Activated T-helper 9 cell treated with anti-CD3 and anti-CD28 coated beads, Interleukin-2, amount 50 U/mL, for 16 hours (primary cell): ENCODE data around the gene IFNA2.
"Not testable (repeated sequence)": the region's sequence is repeated elsewhere in the genome, so short reads cannot be mapped to it uniquely, and the experiment has no call there.

Source experiments
- DNase-seq: peaks from one replicate; pipeline ENCODE4 v3.0.0-alpha.2; 2020; ENCODE audit warnings: low read depth

Gene IFNA2

DNA sequence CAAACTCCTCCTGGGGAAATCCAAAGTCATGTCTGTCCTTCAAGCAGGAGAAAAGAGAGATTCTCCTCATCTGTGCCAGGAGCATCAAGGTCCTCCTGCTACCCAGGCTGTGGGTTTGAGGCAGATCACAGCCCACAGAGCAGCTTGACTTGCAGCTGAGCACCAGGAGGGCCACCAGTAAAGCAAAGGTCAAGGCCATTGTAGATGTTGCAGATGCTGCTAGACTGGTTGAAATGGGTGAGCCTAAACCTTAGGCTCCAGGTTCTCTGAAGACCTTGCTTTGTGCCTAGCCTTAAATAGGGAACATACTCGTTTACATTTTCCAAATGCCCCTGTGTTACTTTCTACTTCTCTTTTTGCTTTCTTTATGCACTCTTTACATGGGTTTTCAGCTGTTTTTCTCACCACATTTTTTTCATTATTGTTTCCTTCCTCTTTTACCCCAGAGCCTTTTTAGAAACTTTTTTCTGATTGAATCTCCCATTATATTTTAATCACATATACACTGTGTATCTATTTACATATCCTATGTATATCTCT, at the start of gene IFNA2:
TSS of gene IFNA2 (minus strand) at position 268 of the 540 bp plus-strand sequence. CDS start at position 199, 69 bp downstream.
- no peak for DNase-seq

DNA sequence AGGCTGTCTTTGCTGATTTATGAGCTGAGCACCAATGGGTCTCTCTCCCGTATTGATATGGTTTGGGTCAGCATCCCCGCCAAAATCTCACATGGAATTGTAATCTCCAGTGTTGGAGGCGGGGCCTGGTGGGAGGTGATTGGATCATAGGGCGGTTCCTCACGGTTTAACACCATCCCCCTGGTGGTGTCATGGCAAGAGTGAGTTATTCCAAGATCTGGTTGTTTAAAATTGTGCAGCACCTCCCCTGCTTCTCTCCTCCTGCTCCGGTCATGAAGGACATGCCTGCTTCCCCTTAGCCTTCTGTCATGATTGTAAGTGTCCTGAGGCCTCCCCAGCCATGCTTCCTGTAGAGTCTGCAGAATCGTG, 49.8 kb upstream of the IFNA2 start:
- not testable (repeated sequence) for DNase-seq

- no peak for DNase-seq
These were observed 49.2 kb upstream of the IFNA2 start for GRCh38 chr9:21434202-21435014.

- DNase-seq, result no peak
These were observed 47.7 kb upstream of the IFNA2 start for GRCh38 chr9:21432672-21433425.

- DNase-seq, result no peak
These were observed 44.0 kb upstream of the IFNA2 start for GRCh38 chr9:21429191-21429590.

DNA sequence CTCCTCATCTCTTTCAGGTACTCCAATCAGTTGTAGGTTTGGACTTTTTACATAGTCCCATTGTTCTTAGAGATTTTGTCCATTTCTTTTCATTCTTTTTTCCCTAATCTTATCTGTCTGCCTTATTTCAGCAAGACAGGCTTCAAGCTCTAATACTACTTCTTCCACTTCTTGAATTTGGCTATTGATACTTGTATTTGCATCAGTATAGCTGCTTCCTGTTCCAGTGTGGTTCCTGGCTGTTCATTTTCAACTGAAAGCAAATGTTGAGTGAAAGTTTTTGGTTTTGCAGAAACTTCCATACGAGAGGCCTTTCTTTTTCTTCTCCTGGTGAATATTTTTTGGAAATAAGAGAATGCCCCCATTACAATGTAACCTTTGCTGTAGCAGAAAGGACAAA, 43.0 kb upstream of the IFNA2 start:
- DNase-seq, result no peak

DNA sequence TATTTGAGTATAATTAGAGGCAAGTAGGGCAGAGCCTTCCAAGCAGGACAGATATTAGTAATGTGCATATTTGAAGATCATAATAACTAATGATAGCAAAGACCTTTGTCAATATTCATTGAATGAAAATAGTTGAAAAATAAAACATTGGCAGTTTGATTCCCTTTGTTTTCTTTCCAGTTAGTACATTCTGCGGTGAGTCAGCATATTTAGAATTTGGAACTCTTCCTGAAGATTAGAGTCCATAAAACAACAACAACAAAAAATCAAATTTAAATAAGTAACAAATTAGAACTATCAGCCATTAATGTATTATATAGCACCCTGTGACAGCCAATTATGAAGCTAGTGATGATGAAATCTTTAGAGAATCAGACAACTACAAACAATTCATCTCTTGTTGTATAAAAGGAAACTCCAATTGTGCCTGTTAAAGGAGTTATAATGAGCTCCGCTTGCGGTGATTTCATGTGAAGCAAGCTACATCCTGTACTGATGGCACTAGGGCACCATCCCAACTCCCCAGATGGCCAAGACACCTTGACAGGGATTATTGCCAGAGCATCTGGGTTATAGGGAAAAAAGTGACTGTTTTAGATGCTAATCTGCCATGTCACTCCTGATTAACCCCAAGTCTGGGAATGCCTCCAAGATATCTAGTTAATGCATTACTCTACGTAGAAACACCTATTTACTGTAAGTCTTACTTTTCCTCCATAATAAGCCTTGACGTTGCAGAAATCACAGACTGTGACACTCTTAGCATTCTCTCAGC, 30.5 kb upstream of the IFNA2 start:
- no peak for DNase-seq

DNA sequence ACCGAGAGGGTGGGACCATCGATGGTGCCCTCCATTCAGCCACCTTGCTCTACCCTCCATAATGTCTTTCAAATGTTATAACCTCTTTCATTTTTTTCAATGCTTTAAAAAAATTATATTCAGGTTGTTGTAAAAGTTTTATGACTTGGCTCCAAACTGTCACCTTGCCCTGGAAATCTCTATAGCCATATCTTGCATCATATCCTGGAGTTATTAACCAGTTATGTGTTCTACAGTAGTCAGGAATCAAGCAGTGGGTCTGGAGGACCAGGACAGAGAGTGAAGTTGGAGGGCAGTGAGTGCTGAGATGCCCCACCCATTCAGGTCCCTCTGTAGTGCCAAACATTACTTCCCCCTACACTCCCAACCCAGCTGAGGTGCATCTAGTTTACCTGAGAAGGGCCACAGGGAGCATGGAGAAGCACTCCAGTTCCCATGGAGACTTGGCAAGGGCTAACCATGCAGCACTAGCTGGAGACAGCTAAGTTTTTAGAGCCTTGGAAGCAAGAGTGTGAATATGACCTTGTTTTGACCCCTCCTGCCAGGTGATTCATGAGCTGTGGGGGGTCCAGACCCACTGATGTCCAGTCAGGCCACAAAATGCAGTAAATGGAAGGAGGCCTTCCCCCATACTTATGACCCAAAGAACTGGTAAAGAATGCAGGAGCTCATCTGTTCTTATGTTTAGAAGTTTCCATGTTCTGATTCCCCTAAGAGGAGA, 29.2 kb upstream of the IFNA2 start:
- no peak for DNase-seq

GRCh38 chr9:21413624-21414023, 28.4 kb upstream of the IFNA2 start:
- no peak for DNase-seq

- DNase-seq, result no peak
These were observed 28.0 kb upstream of the IFNA2 start for GRCh38 chr9:21413151-21413550.

DNA sequence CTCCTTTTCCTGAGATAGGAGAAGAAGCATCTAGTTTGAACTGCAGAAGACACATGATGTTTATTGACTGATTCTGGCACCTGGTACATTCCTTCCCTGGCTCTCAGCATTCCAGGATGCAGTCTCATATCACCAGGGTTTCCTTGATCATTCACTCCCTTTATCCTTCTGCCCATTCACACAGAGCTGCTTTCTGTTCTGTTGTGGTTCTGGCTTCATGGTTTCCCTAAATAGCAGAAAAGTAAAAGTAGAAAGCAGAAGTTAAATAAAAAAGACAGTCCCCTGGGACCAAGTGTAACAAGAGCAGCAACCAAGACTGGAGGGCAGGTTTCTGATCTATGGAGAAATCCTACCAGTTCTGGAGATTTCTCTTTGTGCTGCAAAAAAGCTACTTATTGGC, 26.9 kb upstream of the IFNA2 start:
- no peak for DNase-seq

DNA sequence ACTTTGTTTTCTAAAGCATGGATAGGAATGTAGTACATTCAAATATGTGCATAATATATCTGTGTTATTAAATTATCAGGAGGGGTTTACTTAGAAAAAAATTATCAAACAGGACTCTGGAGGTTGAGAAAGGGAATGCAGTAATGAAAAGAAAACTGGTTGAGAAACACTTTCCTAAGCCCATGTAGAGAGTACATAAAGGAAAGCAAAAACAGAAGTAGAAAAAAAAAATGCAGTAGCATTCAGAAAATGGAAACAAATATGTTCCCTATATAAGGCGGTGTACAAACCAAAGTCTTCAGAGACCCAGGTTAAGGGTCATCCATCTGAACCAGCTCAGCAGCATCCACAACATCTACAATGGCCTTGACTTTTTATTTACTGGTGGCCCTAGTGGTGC, 23.6 kb upstream of the IFNA2 start, which contains the start of gene IFNA8:
TSS of gene IFNA8 (plus strand) at position 301 of the 400 bp plus-strand sequence. CDS start at position 361, 60 bp downstream.
- no peak for DNase-seq

- no peak for DNase-seq
These were observed 18.9 kb upstream of the IFNA2 start for GRCh38 chr9:21404146-21404545.

DNA sequence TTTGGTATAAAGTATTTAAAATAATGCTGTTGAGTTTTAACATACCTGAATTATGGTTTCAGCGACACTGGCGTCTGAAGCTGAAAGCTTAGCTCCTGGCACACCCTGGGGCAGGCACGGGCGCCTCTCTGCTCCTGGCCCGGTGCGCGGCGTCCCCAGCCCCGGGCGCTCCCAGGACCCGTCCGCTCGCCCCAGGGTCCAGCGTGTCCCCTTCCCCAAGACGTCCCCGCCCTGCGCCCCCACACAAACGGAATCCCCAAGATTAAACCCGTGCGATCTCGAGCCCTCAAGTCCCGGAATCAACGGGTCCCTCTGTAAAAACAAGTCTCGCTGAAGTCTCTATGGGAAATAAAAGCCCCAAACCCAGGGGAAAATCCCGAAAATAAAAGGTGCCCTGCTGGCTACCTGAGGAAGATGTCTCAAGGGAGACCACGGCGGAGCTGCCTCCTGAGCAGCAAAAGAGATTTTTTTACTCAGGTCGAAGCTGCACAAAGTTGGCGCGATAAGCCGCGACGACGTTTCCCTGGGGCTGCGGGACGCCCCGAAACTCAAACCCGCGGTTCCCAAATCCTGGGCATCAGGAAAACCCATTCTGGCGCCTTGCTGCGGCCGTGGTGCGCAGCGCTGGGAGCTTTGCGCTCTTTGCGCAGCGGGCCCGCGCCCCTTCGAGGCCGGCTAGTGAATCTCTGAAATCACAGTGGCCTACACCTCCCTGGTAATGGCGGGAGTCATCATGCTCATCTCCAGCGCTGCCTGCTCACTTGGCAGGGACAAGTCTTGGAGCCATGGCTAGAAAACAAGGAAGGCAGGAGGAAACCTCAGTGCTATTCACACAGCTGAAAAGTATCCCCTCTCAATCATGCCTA, 17.4 kb upstream of the IFNA2 start:
- no peak for DNase-seq

GRCh38 chr9:21399956-21400355, 14.8 kb upstream of the IFNA2 start:
- no peak for DNase-seq

DNA sequence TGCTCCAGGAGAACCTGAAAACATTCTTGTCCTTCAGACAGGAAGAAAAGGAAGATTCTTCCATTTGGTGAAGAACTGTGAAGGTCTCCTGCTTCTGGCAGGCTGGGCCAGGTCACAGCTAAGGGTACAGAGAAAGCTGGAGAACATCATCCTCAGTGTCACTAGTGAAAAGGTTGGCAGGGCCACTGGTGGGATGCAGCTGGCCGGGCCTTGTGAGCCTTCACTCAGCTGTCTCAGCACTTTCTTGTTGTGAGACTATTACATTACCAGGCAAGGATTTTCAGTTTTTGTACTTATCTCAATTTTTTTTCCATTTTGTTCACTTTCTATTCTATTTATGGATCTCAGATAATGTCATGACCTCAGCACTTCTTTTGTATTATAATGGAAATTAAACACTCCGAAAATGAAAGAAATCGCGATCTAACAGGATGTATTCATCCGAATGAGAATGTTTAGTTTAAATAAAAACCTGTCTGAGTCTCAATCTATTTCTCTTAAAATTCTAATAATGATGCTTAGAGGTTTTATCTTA, 13.8 kb upstream of the IFNA2 start:
- DNase-seq, result no peak

GRCh38 chr9:21395778-21396717, 10.8 kb upstream of the IFNA2 start:
- peak; percentile 39 for DNase-seq

DNA sequence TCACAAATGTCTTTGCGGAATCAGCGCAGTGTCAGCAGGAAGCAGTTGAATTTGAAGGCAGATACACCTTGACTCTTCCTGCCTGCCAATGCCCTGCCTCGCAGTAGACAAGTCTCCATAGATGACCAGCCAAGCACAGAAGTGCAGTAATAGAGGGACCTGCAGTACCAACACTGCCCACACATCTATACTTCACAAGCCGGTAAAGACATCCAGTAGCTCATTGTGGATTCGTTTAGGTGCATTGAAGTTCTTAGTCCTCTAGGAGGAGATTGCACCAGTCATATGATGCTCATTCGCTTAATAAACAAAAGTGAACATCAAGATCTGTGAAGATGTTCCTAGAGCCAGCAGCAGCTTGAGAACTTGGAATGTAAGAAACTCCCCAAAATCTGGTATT, 7.1 kb upstream of the IFNA2 start:
- no peak for DNase-seq

DNA sequence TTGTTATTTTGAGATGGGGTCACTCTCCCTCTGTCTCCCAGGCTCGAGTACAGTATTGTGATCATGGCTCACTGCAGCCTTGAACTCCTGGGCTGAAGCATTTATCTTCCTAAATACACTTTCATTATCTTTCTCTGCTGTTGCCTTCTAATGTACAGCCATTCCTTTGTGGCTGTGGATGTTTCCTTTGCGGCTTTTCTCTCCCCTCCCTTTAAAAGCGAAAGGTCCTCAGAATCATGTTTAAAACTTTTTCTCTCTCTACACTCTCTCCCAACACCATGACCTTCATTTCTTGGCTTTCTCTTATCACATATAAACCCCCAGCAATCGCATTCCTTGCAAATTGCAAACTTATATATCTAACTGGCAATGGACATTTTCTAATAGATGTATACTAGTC, 1.6 kb downstream of the IFNA2 start:
- DNase-seq, result no peak
